Stimulated activated CD4-positive, alpha-beta T cell treated with anti-CD3 and anti-CD28 coated beads, Interleukin-15, amount 100 ng/mL, for 24 hours (primary cell): Measurements from ENCODE around the gene MTRR.
A peak's percentile ranks its signal among the peaks of the same experiment; 100 is the strongest.

Experiments
- DNase-seq: peaks from one replicate; pipeline ENCODE4 v3.0.0-alpha.2; 2020

The MTRR gene

DNA sequence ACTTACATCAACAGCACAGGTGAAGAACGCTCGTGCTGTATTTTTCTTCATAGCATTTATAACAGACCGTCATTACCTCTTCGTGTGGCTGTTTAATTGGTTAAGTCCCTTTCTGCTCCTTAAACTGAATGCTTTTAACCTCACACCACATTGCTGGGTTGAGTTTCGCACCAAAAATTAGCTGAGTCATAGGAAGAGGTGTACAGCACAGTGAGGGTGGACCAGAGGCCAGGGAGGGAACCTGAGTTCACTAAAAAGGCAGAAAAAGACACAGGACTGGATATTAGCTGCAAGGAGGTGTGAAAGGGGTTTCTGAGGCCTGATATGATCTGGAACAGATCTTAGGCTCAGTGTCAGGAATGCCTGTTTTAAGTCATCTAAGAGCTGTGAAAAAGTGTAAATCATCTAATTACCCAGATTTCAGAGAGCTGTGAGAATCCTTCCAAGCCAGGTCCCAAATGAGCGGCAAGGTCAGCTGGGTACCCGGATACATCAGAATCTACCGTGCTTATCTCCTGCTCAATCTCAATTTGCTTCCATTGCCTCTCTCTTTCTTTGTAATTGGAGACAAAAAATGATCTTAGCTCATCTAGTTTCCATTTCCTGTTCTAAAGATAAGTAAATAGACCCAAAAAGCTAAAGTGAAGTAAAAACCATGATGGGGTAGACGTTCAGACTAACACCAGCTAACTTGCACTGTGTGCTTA is 10.9 kb upstream of the MTRR start:
- DNase-seq: peak; percentile 20

DNA sequence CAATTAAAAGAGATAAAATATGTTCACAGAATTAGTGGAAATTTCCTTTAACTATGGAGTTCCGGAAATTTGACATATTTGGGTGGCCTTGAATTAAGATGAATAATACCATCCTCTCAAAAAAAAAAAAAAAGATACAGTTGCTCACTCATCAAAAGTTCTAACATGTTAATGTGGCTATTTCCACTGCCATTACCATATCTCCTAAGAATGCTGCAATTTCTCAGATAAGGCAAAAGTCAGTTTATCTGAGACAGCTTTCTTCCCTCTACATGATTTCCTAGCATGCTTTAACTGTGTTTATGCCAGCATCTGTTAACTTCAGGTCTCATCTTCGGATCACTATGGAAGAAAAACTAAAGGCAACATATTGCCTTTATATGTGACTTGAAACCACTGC is 2.8 kb upstream of the MTRR start:
- no peak for DNase-seq

DNA sequence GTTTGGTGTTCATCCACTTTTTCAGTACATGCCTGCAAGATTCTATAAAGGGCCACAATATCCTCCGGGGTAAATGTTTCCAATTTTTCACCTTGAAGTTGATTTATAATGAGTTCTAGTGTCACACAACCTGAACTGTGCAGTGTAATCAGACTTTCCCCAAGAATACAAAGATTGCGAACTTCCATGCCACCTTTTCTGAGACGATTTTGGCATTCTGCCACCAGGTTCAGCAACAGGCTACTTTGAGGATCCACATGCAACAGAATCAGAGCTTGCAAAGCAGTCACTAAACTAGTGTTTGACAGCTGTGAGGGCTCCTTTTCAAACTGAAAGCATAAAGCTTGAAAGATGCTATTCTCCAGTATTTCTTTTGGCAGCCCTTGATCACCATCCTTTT is 1.7 kb upstream of the MTRR start:
- DNase-seq: no peak

DNA sequence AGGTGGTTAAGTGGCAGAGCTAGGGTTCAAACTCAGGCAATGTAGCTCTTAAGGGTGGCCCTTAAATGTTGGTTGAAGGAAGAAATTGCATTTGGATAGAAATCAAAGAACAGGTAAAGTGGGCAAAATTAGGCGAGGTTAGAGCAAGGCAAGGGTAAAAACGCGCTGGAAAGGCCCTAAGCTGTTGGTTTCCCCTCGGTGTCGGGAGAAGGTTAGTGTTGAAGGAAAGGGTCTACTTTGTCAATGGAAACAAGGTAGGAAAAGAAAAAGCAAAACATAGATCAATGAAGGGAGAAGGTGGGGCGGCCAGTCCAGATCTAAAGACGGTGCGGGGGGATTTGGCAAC is 548 bp upstream of the MTRR start:
- no peak for DNase-seq

DNA sequence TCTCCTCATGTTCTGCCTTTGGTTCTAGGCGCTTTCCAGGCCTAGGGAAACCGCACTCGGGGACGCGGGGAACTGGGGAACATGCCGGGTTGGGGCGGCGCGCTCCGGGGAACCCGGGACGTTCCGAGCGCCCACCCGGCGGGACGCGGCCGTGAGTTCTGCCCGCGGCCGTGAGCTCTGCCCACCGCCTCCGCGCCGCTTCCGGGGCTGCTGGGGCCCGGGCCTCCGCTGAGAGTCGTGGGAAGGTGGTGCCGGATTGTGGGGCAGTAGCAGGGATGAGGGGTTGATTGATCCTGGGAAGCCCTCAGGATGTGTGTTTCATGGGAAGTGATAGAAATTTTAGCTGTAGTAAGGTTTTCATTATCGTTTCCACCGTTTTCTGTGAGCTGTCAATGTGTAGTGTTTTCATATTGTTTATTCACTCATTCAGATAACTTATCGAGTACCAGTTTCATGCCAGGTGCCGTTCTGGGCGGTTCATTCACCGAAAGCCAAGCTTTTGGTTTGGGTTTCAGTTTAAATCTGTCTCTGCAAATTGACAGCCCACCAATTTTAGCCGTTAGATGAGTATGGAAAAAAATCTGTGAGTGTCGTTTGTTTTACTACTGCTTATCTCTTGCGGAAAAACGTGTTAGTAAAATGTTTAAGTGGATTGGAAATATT is 657 bp downstream of the MTRR start:
- DNase-seq: peak; percentile 56

DNA sequence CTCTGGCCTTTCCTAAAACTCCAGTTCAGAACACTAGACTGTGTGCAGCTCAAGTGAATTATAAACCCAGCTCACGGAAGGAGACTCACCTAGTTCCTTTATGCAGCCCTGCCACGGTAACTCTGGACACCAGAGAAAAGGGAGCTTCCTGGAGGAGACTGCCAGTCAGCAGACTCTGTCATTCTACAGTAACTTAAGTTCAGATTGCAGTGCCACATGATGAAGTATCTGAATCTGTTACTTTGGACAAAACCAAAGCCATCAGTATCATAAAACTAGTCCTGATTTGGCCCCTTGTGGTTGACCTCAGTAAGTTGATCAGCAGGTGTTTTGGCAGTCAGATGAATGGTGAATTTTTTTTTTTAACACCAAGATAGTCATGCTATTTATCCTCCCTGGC is 2.7 kb downstream of the MTRR start:
- DNase-seq: no peak

DNA sequence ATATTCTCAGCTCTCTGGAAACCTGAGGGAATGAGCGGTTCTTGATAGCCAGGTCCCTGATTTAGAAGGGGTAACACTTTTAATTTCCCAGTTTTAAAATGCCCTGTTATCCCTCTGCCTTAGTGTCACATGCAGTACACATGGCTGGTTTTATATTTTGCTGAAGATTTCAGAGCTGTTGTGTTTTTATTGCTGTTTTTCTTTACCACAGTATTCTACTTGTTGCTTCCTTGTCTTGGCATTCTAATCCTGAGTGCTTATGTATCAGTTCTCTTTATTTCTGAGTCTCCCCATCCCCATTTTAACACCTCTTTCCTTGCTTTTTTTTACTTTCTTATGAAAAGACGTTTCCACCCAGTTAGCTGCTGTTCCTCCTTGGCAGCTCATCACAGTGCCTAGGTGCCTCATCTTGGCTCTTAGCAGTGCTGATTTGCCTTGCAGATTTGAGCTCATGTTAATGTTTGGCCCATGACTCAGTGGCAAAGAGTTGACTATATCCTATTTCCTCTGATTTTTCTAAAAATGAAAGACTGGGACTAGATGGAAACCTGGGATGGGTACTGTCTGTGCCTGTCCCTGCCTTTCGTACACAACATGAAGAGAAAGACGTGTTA is 3.7 kb downstream of the MTRR start:
- no peak for DNase-seq

DNA sequence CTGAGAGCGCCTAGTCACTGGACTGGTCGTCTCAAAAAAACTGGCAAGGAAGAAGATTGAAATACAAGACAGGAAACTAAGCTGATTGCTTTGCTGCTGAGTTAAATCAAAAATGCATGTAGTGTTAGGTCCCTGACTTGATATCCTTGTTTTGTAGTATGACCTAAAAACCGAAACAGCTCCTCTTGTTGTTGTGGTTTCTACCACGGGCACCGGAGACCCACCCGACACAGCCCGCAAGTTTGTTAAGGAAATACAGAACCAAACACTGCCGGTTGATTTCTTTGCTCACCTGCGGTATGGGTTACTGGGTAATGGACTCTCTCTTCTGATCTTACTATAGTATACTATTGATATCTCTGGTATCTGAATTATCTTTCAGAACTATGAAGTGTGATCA is 4.3 kb downstream of the MTRR start:
- peak; percentile 49 for DNase-seq

DNA sequence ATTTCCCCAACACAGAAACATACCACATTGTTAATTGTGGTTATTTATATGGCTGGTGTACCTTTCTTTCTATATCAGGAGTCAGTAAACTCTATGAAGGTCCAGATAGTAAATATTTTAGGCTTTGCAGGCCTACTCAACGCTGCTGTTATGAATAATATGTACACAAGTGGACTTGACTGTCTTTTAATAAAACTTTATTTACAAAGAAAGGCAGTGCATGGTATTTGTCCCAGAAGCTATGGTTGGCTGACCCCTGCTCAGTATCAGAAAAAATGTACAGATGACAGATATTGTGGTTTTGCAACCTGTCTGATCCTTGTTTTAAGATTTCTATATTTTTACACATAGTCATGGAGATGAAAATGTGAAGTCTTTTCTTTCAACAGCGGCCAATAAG is 5.7 kb downstream of the MTRR start:
- DNase-seq: no peak

DNA sequence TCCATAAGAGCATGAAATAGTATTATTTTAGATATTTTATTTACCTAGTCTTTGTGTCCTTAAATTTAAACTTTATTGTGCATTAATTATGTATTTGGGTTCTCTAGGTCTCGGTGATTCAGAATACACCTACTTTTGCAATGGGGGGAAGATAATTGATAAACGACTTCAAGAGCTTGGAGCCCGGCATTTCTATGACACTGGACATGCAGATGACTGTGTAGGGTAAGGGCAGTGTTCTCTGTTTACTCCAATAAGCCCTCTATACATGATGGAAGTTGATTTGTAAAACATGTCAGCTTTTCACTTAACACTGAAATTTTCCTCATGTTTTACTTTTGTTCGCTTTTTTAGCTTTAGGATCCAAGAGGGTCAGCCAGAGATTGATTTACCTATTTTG is 6.2 kb downstream of the MTRR start:
- DNase-seq: no peak

DNA sequence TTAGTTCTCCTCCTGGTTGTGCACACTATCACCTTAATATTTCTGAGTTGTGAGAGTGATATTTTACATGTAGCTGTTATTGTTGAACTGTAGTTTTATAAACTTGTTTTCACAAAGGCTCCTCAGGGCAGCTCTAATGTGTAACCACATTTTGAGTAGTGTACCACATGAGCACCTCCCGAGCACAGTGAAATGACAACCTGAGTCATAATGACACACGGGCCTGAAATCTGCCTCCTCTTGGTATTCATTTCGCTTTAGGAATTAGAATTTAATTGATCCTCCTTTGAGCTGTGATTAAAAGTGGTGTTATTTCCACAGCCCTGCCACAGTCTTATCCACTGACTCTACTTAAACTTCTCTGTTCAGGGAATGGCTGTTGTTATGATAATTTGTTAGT is 7.9 kb downstream of the MTRR start:
- DNase-seq: peak; percentile 41

DNA sequence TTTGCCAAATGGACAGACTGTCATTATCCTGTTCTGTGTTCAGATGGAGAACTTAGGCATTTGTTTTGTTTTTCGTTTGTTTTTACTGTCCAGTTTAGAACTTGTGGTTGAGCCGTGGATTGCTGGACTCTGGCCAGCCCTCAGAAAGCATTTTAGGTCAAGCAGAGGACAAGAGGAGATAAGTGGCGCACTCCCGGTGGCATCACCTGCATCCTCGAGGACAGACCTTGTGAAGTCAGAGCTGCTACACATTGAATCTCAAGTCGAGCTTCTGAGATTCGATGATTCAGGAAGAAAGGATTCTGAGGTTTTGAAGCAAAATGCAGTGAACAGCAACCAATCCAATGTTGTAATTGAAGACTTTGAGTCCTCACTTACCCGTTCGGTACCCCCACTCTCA is 8.9 kb downstream of the MTRR start:
- no peak for DNase-seq

DNA sequence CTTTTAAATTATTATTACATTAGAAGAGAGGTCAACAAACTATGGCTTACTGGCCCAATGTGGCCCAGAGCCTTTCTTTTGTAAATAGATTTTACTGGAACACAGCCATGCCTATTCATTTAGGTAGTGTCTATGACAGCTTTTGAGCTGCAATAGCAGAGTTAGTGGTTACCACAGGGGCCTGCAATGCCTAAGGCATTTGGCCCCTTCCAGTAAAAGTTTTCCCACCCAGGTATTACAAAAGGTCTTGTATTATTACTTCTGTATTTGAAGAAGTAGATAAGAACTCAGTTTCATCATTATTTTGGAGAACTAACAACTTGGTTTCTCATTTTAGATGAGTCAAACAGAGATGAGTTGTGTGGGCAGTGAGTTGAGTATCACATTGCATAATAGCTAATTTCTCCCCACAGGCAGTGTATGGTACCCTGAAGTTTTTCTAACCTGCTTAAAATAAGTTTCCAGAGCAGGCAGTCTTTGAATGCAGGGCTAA is 9.5 kb downstream of the MTRR start:
- peak; percentile 19 for DNase-seq

DNA sequence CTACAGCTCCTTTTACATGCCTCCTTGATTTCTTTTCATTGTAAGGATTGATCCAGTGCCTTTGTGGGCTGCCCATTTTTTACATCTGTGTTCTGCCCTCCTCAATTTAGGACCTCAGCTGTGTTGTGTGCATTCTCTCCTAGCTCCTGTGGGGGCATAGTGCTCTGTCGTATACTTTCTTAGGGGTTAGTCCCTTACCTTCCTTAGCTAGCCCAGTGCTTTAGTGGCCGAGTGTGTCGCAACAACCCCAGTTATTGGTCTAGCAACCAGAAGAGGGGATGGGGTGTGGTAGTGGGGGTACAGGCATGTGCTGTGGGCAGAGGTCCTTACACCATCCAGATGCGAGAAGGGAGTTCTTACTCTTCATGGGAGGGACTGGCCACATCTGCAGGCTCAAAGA is 12.1 kb downstream of the MTRR start:
- no peak for DNase-seq

DNA sequence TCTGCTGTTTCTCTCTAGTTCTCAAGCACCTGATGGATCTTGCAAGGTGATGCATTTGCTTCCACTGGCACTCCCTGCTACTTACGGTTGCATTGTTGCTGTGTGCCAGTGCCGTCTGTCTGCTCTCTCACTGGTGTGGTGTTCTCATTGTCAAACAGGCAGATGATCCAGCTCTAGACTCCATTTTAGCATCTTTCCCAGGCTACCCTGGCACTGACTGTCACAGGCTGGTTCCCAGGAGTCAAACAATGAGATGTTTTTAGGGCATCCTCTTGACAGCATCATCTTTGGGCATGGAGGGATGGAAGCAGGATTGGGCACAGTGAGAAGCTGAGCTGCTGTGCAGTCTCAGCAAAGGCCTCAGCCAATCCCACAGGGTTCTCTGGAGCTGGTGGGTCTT is 12.9 kb downstream of the MTRR start:
- no peak for DNase-seq

DNA sequence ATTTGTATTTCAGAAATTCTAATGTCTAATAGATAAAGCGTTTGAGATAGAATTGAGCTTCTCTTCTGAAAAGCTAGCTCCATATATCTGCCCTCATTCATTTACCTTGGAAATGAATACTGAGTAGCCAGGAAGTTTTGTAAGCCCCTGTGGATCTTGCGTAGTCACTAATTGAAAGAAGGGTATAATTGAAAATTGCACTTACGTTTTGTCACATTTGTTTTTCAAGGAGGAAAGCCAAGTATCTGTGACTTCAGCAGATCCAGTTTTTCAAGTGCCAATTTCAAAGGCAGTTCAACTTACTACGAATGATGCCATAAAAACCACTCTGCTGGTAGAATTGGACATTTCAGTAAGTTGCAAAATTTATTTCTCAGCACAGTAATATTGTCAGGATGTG is 14.0 kb downstream of the MTRR start:
- no peak for DNase-seq

DNA sequence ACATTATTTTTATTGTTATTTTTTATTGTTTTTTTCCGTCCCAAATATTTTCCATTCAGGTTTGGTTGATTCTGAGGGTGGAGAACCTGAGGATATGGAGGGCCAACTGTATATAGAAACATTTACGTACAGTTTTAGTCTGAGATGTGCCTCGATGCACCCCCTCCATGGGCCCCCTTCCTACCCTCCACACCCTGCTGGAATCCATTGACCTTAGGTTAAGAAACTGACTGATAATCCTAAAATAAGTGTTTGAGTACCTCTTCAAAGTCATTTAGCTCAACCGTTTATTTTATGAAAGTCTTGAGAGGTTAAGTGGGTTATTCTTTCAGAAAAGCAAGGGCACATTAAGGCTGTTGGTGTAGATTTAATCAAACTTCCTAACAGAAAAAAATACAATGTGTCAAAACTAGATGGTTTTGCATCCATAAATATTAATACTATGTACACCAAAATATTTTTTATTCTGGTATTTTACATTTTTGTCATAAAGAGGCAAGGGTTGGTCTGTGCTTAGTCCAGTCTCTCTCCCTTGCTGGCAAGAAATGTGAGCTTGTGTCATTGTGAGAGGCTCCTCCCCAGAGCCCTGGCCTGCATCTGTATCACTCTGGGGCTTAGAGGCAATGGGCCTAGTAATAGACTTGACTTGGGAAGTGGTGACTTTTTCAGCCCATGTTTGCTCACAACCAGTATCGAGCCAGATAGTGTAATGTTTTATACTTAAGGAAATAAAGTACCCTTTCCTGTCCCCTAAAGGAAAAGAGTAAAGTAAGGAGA is 15.7 kb downstream of the MTRR start:
- no peak for DNase-seq

DNA sequence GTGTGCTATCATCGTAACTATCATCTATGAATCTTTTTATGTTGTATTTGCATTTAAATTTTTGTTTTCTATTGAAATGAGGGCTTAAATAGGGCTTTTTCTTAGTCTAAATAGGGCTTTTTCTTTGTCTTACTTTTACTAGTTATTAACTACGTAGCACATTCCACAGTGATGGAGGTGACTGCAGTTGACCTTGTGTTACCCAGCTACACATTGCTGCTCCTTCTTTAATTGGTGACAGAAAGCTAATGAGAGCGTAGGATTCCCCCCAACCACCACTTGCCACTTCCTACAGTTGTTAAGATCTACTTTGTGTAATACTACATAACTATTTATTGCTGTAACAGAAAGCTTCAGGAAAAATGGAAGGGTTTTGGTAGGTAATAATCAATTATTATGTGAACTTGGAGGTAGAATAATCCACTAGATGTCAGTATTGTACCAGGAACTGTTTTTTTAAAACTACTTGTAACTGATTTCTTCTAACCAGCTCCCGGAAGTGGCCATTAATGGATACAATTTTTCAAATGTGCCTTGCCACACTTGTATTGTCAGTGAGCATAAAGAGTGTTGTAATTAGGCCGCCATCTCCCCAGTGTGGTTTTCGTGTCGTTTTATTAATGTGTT is 18.0 kb downstream of the MTRR start:
- no peak for DNase-seq

DNA sequence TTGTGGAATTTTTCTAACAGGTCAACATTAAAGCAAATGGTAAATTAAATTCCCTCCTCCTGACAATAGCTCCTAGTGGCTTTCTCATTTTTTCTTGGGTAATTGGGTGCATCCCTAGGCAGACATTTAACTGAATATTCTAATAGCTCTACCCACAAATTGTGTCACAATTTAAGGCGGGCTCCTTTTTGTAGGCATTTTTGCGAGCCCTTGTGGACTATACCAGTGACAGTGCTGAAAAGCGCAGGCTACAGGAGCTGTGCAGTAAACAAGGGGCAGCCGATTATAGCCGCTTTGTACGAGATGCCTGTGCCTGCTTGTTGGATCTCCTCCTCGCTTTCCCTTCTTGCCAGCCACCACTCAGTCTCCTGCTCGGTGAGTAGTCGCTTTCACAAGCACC is 20.0 kb downstream of the MTRR start:
- DNase-seq: no peak

DNA sequence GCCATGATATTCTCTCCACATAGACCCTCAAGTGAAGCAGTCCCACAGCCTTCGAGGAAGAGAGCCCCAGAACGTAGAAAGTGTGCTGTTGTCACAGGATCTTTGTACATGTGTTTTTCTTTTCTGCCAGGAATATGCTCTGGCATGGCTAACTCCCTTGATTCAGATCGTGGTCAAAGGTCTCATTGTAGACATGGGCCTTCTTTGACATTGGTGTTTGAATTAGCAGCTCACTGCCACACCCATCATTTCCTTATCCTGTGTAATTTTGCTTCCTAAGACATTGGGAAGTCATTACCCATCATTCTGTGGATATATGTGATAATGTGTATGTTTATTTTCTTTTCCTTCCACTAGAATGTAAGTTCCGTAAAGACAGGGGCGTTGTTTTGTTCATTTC is 25.5 kb downstream of the MTRR start:
- no peak for DNase-seq

DNA sequence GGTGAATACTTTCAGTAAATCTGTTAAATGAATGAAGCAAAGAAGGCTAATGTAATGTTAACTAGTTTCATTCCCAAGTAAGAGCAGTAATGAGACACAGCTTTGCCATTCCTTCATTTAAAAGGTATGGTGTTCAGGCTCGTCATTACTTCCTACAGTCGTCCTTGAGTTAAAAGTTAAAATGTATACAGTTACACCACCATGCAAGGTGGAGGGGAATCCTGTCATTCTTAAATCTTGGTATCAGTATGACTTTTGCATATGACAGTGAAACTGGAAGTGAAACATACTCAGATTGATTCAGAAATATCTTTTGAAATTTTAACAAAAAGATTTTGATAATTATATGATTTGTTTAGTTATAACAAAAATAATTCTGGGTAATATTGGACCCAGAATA is 25.9 kb downstream of the MTRR start:
- no peak for DNase-seq

DNA sequence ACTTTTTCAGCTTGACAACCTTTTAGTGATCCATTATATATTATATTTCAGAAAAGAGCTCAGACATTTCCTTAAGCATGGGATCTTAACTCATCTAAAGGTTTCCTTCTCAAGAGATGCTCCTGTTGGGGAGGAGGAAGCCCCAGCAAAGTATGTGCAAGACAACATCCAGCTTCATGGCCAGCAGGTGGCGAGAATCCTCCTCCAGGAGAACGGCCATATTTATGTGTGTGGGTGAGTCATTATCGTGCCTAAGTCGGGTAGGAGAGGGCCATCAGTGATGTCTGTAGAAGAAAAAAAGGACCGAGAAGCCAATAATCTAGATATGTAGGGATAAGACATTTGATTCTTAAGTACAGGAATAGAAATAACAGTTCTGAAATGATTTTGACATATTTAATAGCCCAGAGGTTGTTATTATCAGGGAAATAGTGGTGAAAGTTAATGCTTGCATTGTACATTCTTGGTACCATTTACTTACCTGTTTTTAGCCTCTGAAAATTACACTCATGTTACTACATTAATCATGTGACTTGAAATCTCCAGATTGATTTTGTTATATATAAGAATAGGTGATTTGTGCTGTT is 28.2 kb downstream of the MTRR start:
- DNase-seq: peak; percentile 26

DNA sequence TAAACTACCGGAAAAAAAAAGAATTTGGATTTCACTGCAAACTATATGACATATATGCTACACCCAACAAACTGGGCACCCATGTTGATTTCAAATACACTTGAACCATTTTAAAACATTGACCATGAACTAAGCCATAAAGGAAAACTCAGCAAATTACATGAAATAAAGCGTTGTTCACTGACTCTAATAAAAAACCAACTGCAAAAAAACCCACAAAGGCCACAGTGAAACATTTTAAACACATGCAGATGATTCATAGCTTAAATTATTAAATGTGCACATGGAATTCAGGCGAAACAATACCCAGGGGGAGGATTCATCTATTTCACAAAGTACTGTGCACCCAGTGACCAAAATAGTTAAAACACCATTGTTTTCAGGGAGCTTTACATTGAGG is 33.3 kb downstream of the MTRR start:
- DNase-seq: no peak
